ENCODE measurements around the gene TSC22D1.

GRCh38 chr13:44414716-44415115 lies 161.4 kb downstream of the TSC22D1 start:
- no peak for TF ChIP-seq CTCF (conservative IDR thresholded peaks at IDR 0.05; ENCODE audit: low read depth, low read length)
- TF ChIP-seq EZH2phosphoT487 (IDR thresholded peaks at IDR 0.05; ENCODE audit: borderline replicate concordance, low read length): no peak
